B cell (primary cell): ENCODE results near the gene CCDC183. TPM values are rescaled to one million over a fixed set of nuclear protein-coding genes. Genes with fewer than 3 reads are reported as not detected.
A peak's percentile ranks its signal among the peaks of the same experiment; 100 is the strongest.

Source experiments
- ATAC-seq: fragments of 200-7000 bp; cut with Tn5 transposase; one replicate; pipeline ENCODE4 v1.10.0; 2021; ENCODE audit warnings: low read depth, mild to moderate bottlenecking, moderate number of reproducible peaks, moderate library complexity
- CTCF ChIA-PET: fragments of 350-600 bp; sonication (Branson Sonifier 250); formaldehyde crosslinking; loops from one replicate; lab custom pipeline; 2021; ENCODE audit warnings: antibody characterized with exemption, inconsistent platforms; lab: Charles Lee
- POLR2A ChIA-PET: fragments of 350-600 bp; sonication (Branson Sonifier 250); formaldehyde crosslinking; loops from one replicate; lab custom pipeline; 2021; ENCODE audit warnings: antibody characterized with exemption; lab: Charles Lee
- DNase-seq: peaks from one replicate; pipeline ENCODE4 v3.0.0; 2013
- H2AFZ ChIP-seq: 2 replicates; pipeline ENCODE4 v1.6.1; 2012; ENCODE audit warnings: mild to moderate bottlenecking, low read depth, low read length; ENCODE audit not compliant: insufficient read depth, poor library complexity, severe bottlenecking
- H3K27ac ChIP-seq, 2 donors: 1 replicate in 1 of 2; 2 replicates in 1 of 2; pipeline ENCODE4 v1.5.1; 2012 to 2013; ENCODE audit warnings: low read length in 2 of 2, mild to moderate bottlenecking in 2 of 2, moderate library complexity in 1 of 2
- H3K27me3 ChIP-seq, 4 experiments: fragments of 200-600 bp in 1 of 4; sonication (generic) in 1 of 4; replicated peaks in 1 of 4; 1 replicate in 2 of 4; 2 replicates in 2 of 4; pipeline versions ENCODE4 v1.6.1 to v1.7.0; 2013 to 2016; ENCODE audit warnings: low read length in 3 of 4, mild to moderate bottlenecking in 2 of 4, mixed read lengths in 1 of 4, moderate library complexity in 1 of 4; ENCODE audit not compliant: insufficient read depth in 4 of 4, control insufficient read depth in 3 of 4; ENCODE audit errors: control extremely low read depth in 1 of 4
- H3K36me3 ChIP-seq, 2 experiments: replicated peaks in 1 of 2; 1 replicate in 1 of 2; 2 replicates in 1 of 2; pipeline versions ENCODE4 v1.6.1 to v1.7.1; 2013; ENCODE audit warnings: low read length in 1 of 2; ENCODE audit not compliant: insufficient read depth in 2 of 2, control insufficient read depth in 1 of 2; ENCODE audit errors: control extremely low read depth in 1 of 2, extremely low read depth in 1 of 2
- H3K4me1 ChIP-seq, 2 donors: fragments of 200-600 bp in 1 of 2; sonication (generic) in 1 of 2; 1 replicate in 1 of 2; 2 replicates in 1 of 2; pipeline versions ENCODE4 v1.5.1 to v1.6.1; 2013 to 2017; ENCODE audit warnings: low read length in 2 of 2; ENCODE audit not compliant: control insufficient read depth in 2 of 2, insufficient read depth in 2 of 2
- H3K4me2 ChIP-seq: replicated peaks from 2 replicates; pipeline ENCODE3; 2012; ENCODE audit warnings: mild to moderate bottlenecking, low read depth, low read length; ENCODE audit not compliant: poor library complexity, severe bottlenecking
- H3K4me3 ChIP-seq, 5 experiments: fragments of 200-600 bp in 1 of 5; sonication (generic) in 1 of 5; 1 replicate in 3 of 5; 2 replicates in 2 of 5; pipeline versions ENCODE4 v1.5.1 to v1.7.0; 2011 to 2016; ENCODE audit warnings: low read length in 4 of 5, mild to moderate bottlenecking in 4 of 5, low read depth in 2 of 5, control low read depth in 1 of 5, moderate library complexity in 1 of 5; ENCODE audit not compliant: insufficient read depth in 1 of 5; ENCODE audit errors: control extremely low read depth in 1 of 5, extremely low read depth in 1 of 5
- H3K79me2 ChIP-seq: fragments of 200-600 bp; sonication (generic); one replicate; pipeline ENCODE4 v1.6.0; 2016; ENCODE audit warnings: low read length; ENCODE audit not compliant: control insufficient read depth, insufficient read depth
- H3K9ac ChIP-seq: fragments of 200-600 bp; sonication (generic); 2 replicates; pipeline ENCODE4 v1.6.1; 2017; ENCODE audit warnings: mild to moderate bottlenecking, low read length, moderate library complexity
- H3K9me3 ChIP-seq, 3 donors: one replicate each; pipeline versions ENCODE4 v1.6.1 to v1.7.1; 2013; ENCODE audit warnings: low read length in 2 of 3; ENCODE audit not compliant: control insufficient read depth in 2 of 3, insufficient read depth in 1 of 3; ENCODE audit errors: control extremely low read depth in 1 of 3
- H4K20me1 ChIP-seq: 2 replicates; pipeline ENCODE4 v1.6.0; 2012; ENCODE audit warnings: mild to moderate bottlenecking, low read length; ENCODE audit not compliant: insufficient read depth, control insufficient read depth, poor library complexity, severe bottlenecking
- H3K27ac Mint-ChIP-seq: one replicate; pipeline ENCODE4 v1.8.0; 2021; ENCODE audit warnings: mixed read lengths
- H3K27me3 Mint-ChIP-seq: one replicate; pipeline ENCODE4 v1.8.0; 2021; ENCODE audit warnings: mixed read lengths
- H3K4me1 Mint-ChIP-seq: one replicate; pipeline ENCODE4 v1.8.0; 2021; ENCODE audit warnings: mixed read lengths
- H3K4me3 Mint-ChIP-seq: one replicate; pipeline ENCODE4 v1.8.0; 2021; ENCODE audit warnings: mixed read lengths
- H3K9me3 Mint-ChIP-seq: one replicate; pipeline ENCODE4 v1.8.0; 2022; ENCODE audit warnings: mixed read lengths; ENCODE audit not compliant: insufficient read depth
- EZH2 ChIP-seq: IDR thresholded peaks from 2 replicates; pipeline ENCODE4 v1.6.1; 2012; ENCODE audit warnings: borderline replicate concordance, low read depth, mild to moderate bottlenecking, moderate library complexity, low read length; ENCODE audit not compliant: insufficient read depth, poor library complexity, severe bottlenecking
- WGBS: methylation state at CpG from one replicate; pipeline ENCODE4 v1.1.5; 2013; ENCODE audit warnings: missing lambda C conversion rate; ENCODE audit not compliant: insufficient coverage; 5-methylcytosine and 5-hydroxymethylcytosine counted together
- intact Hi-C: fragments of 100-400 bp; cut with micrococcal nuclease; formaldehyde crosslinking; loops from one replicate; pipeline ENCODE4 v1.10.0; 2022
- polyA plus RNA-seq: library from polyadenylated mRNA; depleted of rRNA; stranded (reverse); fragments of >200 nt; gene quantifications from 2 replicates; pipeline ENCODE4 v1.2.3, GENCODE V29; 2012
- total RNA-seq, 2 donors: library from RNA; stranded (reverse); fragments of 120-200 nt in 1 of 2; gene quantifications; 1 replicate in 1 of 2; 2 replicates in 1 of 2; pipeline versions ENCODE4 v1.2.3 to v1.2.4, GENCODE V29; 2013 to 2022
- TF ChIP-seq, protein P1 (sequence below): fragments of 200-600 bp; IDR thresholded peaks from one replicate; pipeline ENCODE4 v1.8.0; 2022; ENCODE audit warnings: antibody characterized with exemption, mild to moderate bottlenecking

CCDC183 gene
- total and polyA plus RNA-seq, 2 donors (not counting 1 experiment from before 2014, with no cell fraction given) = 1.8 to 4.9 TPM

DNA sequence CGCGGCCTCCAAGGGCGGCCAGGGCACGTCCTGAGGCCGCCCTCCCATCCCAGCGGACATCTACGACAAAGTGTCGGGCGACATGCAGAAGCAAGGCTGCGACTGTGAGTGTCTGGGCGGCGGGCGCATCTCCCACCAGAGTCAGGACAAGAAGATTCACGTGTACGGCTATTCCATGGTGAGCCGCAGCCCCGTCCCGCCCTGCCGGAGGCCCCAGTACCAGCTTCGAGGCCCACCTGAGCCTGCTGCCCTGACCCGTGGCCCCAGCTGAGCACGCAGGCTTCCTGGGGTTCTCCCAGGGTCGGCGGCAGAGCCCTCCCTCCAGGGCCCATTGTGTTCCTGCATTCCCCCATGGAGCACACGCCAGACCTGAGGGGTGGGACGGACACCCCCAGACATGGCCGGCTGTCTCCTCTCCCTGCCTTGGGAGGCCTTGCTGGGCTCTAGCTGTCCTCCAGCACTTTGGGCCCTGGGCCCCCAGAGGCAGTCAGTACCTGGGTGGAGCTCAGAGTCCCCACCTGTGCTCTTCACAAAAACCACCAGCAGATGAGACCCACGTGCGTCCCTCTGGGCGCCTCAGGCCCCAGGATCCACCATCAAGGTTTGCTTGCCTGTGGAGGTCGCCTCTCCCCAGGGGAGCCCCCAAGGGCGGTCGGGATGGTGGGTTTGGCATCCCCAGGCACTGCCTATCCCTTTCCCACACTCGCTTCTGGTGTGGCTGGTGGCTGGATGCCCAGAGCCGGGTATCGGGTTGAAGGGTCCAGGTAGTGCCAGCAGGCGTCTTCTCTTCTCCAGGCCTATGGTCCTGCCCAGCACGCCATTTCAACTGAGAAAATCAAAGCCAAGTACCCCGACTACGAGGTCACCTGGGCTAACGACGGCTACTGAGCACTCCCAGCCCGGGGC is 54.1 kb downstream of the CCDC183 start:
- Mint-ChIP-seq H3K9me3 (no peaks in the 10 kb centered on the region), H3K27me3 (peaks cover 7% of the 10 kb centered on the region), H3K4me1 (peaks cover 20% of the 10 kb centered on the region), H3K4me3 (peak overlapping the region; percentile 96), H3K27ac (peak overlapping the region; percentile 94)
- Histone ChIP-seq H3K36me3 (peaks cover 0 to 4% of the 10 kb centered on the region in 2 experiments), H3K27ac (no peak overlapping the region), H3K4me3 (peak overlapping the region; percentile 8 to 87 (median 82)), H4K20me1 (peaks cover 20% of the 10 kb centered on the region), H3K4me1 (peaks cover 29 to 35% of the 10 kb centered on the region in 2 donors), H3K9me3 (peaks cover 0 to 17% (median 0%) of the 10 kb centered on the region in 3 donors), H3K4me2 (peak overlapping the region; percentile 99), H2AFZ (peak overlapping the region; percentile 97), H3K79me2 (peaks cover 2% of the 10 kb centered on the region), H3K9ac (peak overlapping the region; percentile 84), H3K27me3 (peaks cover 0 to 23% (median 8%) of the 10 kb centered on the region in 4 experiments)
- TF ChIP-seq EZH2 = no peak
- TF ChIP-seq, protein P1, sequence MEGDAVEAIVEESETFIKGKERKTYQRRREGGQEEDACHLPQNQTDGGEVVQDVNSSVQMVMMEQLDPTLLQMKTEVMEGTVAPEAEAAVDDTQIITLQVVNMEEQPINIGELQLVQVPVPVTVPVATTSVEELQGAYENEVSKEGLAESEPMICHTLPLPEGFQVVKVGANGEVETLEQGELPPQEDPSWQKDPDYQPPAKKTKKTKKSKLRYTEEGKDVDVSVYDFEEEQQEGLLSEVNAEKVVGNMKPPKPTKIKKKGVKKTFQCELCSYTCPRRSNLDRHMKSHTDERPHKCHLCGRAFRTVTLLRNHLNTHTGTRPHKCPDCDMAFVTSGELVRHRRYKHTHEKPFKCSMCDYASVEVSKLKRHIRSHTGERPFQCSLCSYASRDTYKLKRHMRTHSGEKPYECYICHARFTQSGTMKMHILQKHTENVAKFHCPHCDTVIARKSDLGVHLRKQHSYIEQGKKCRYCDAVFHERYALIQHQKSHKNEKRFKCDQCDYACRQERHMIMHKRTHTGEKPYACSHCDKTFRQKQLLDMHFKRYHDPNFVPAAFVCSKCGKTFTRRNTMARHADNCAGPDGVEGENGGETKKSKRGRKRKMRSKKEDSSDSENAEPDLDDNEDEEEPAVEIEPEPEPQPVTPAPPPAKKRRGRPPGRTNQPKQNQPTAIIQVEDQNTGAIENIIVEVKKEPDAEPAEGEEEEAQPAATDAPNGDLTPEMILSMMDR = no peak
- DNase-seq = peak; percentile 31
- intact Hi-C loops = loop anchor here (1.0 to 5.0 kb wide), 7 partner anchors 16 to 183 kb away; partner anchors contain the start of genes EDF1, FBXW5, FUT7 and PAXX
- ChIA-PET CTCF (interaction anchor here (1.1 kb wide), 1 partner anchor 34 kb away, joined by 4 read pairs; no protein-coding TSS in a partner anchor), POLR2A (interaction anchor here (0.5 kb wide), 1 partner anchor 14 kb away, joined by 3 read pairs; no protein-coding TSS in a partner anchor)
- WGBS = 80% methylated on average over 43 of the region's 43 CpGs
- ATAC-seq = no peak
